ENCODE measurements around the gene HOMER2. TPM values are rescaled to one million over a fixed set of nuclear protein-coding genes. Genes with fewer than 3 reads are reported as not detected.

The HOMER2 gene
- polyA plus RNA-seq, 1 experiment, result 0.83 TPM

- ChIA-PET CTCF (no interaction called here), POLR2A (no interaction called here)
- Histone ChIP-seq H3K36me3 (ENCODE audit: control insufficient read depth, insufficient read depth, low read length) (no peaks in the 10 kb centered on the region), H3K4me3 (ENCODE audit: low read depth, low read length) (no peak overlapping the region), H3K27me3 (ENCODE audit: control insufficient read depth, insufficient read depth, low read length) (no peaks in the 10 kb centered on the region)
- TF ChIP-seq CTCF (IDR thresholded peaks at IDR 0.05; ENCODE audit: insufficient read depth, low read depth, low read length), result no peak
- no peak for DNase-seq (ENCODE audit: low read depth)
These were observed 6.1 kb upstream of the HOMER2 start for GRCh38 chr15:82958638-82959037.

- TF ChIP-seq CTCF (IDR thresholded peaks at IDR 0.05; ENCODE audit: insufficient read depth, low read depth, low read length), result no peak
- no peak for DNase-seq (ENCODE audit: low read depth)
- Histone ChIP-seq H3K27me3 (ENCODE audit: control insufficient read depth, insufficient read depth, low read length) (peaks cover 7% of the 10 kb centered on the region), H3K36me3 (ENCODE audit: control insufficient read depth, insufficient read depth, low read length) (no peaks in the 10 kb centered on the region), H3K4me3 (ENCODE audit: low read depth, low read length) (no peak overlapping the region; the same call in 1 of the 2 replicates)
- CTCF ChIA-PET, result no interaction called here
- POLR2A ChIA-PET, result no interaction called here
These were observed 905 bp downstream of the HOMER2 start for GRCh38 chr15:82951472-82952157.

- DNase-seq (ENCODE audit: low read depth), result no peak
- ChIA-PET CTCF (no interaction called here), POLR2A (no interaction called here)
- H3K27me3 ChIP-seq (ENCODE audit: control insufficient read depth, insufficient read depth, low read length), result peaks cover 7% of the 10 kb centered on the region
- no peak for TF ChIP-seq CTCF (IDR thresholded peaks at IDR 0.05; ENCODE audit: insufficient read depth, low read depth, low read length)
- no peaks in the 10 kb centered on the region for H3K36me3 ChIP-seq (ENCODE audit: control insufficient read depth, insufficient read depth, low read length)
- no peak overlapping the region for H3K4me3 ChIP-seq (ENCODE audit: low read depth, low read length)
These were observed 1.7 kb downstream of the HOMER2 start for GRCh38 chr15:82950746-82951370.

GRCh38 chr15:82950295-82950694, 2.2 kb downstream of the HOMER2 start:
- H3K4me3 ChIP-seq (ENCODE audit: low read depth, low read length), result no peak overlapping the region
- H3K27me3 ChIP-seq (ENCODE audit: control insufficient read depth, insufficient read depth, low read length), result peaks cover 7% of the 10 kb centered on the region
- no peak for DNase-seq (ENCODE audit: low read depth)
- H3K36me3 ChIP-seq (ENCODE audit: control insufficient read depth, insufficient read depth, low read length), result no peaks in the 10 kb centered on the region
- ChIA-PET POLR2A (no interaction called here), CTCF (no interaction called here)
- no peak for TF ChIP-seq CTCF (IDR thresholded peaks at IDR 0.05; ENCODE audit: insufficient read depth, low read depth, low read length)

GRCh38 chr15:82946155-82946701, 6.3 kb downstream of the HOMER2 start:
- POLR2A ChIA-PET, result no interaction called here
- no peak for TF ChIP-seq CTCF (IDR thresholded peaks at IDR 0.05; ENCODE audit: insufficient read depth, low read depth, low read length)
- H3K36me3 ChIP-seq (ENCODE audit: control insufficient read depth, insufficient read depth, low read length), result no peaks in the 10 kb centered on the region
- no peak overlapping the region for H3K4me3 ChIP-seq (ENCODE audit: low read depth, low read length)
- CTCF ChIA-PET, result no interaction called here
- no peak for DNase-seq (ENCODE audit: low read depth)
- H3K27me3 ChIP-seq (ENCODE audit: control insufficient read depth, insufficient read depth, low read length), result peaks cover 4% of the 10 kb centered on the region

Data from BJ (cell line).